GM12872 (cell line): ENCODE results near the gene ADSL.

Experiments used
- CTCF ChIP-seq: IDR thresholded peaks from 3 replicates; pipeline ENCODE4 v1.5.1; 2011; ENCODE audit warnings: low read depth, mild to moderate bottlenecking, low read length, moderate library complexity; ENCODE audit not compliant: insufficient read depth

Gene ADSL

GRCh38 chr22:40374567-40374966 is 28.3 kb downstream of the ADSL start:
- no peak for TF ChIP-seq CTCF

GRCh38 chr22:40376149-40376548 is 29.8 kb downstream of the ADSL start:
- no peak for TF ChIP-seq CTCF

GRCh38 chr22:40377931-40378330 is 31.6 kb downstream of the ADSL start:
- no peak for TF ChIP-seq CTCF

GRCh38 chr22:40381461-40381860 is 35.2 kb downstream of the ADSL start:
- no peak for TF ChIP-seq CTCF

GRCh38 chr22:40383905-40384304 is 37.6 kb downstream of the ADSL start:
- no peak for TF ChIP-seq CTCF

GRCh38 chr22:40385036-40385782 is 38.9 kb downstream of the ADSL start:
- TF ChIP-seq CTCF: peak; percentile 24; the same call in 1 of the 3 replicates

- TF ChIP-seq CTCF: no peak
Measured at GRCh38 chr22:40387746-40388145, 41.4 kb downstream of the ADSL start.
